ENCODE data around the gene GPER1. TPM values are rescaled to one million over a fixed set of nuclear protein-coding genes. Genes with fewer than 3 reads are reported as not detected.

The GPER1 gene
- total RNA-seq, 1 experiment from 2014 or later = 4.9 TPM

DNA sequence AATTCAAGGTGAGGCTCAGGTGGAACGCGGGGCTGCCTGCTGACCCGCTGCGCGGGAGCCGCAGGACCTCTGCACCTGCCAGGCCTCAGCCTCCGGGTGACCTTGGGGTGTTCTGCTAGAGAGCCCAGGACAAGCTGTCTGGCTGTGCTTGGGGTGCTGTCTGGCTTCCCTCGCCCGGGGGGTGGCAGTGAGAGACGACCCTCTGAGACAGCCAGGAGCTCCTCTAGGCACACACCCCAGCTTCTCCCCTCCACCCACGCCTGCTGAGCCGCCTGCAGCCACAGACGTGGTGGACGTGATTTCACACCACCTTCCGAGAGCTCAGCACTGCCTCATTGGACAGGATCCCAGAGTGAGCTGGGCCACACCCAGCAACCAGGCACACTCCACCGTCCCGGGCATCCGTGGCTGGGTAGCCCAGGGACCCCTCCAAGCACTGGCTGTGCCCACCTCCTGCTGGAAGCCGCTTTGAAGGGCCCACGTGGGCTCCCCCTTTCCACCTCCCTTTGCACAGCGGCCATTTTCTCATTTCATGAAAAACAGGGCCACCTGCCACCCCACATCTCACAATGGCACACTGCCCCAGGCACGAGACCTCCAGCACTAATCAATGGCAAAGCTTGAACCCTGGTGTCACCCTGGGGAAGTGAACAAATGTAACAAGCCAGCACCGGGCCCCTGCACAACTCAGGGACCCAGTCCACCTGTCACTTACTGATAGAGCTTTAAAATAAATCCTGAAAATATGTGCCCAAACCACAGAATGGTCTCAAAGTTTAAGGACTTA lies 37.1 kb downstream of the GPER1 start:
- intact Hi-C loops (cut with micrococcal nuclease) = no loop called here
- Histone ChIP-seq H3K4me2 (ENCODE audit: low read length) (no peak overlapping the region), H3K36me3 (ENCODE audit: low read depth, low read length) (no peaks in the 10 kb centered on the region; the same call in 1 of the 2 replicates), H2AFZ (ENCODE audit: low read length) (no peak overlapping the region), H3K9me2 (replicated peaks; ENCODE audit: low read length) (no peaks in the 10 kb centered on the region), H3K4me1 (ENCODE audit: insufficient read depth, low read length) (no peaks in the 10 kb centered on the region), H3F3A (ENCODE audit: low read length, unreplicated experiment) (no peaks in the 10 kb centered on the region), H3K27me3 (ENCODE audit: low read length) (no peaks in the 10 kb centered on the region), H3K27ac (ENCODE audit: low read length) (no peak overlapping the region), H3K79me2 (ENCODE audit: low read length) (peaks cover 21% of the 10 kb centered on the region; the same call in 1 of the 2 replicates), H3K4me3 (ENCODE audit: low read length) (no peak overlapping the region), H3K9me3 (ENCODE audit: low read length) (no peaks in the 10 kb centered on the region), H4K20me1 (ENCODE audit: low read length) (no peaks in the 10 kb centered on the region), H3K9ac (ENCODE audit: low read length) (no peak overlapping the region)
- TF ChIP-seq EZH2 (IDR thresholded peaks at IDR 0.05; ENCODE audit: low read length, unreplicated experiment) = no peak
- TF ChIP-seq EZH2phosphoT487 (IDR thresholded peaks at IDR 0.05; ENCODE audit: borderline replicate concordance, low read length) = no peak
- no peak for TF ChIP-seq CTCF (conservative IDR thresholded peaks at IDR 0.05; ENCODE audit: low read depth, low read length)
- ATAC-seq (no peak; the same call in 1 of the 2 replicates), DNase-seq (no peak)
- POLR2A ChIA-PET (ENCODE audit: unreplicated experiment) = no interaction called here
- CTCF ChIA-PET = no interaction called here
- no TSS peak for BruUV-seq (replicated peaks)

DNA sequence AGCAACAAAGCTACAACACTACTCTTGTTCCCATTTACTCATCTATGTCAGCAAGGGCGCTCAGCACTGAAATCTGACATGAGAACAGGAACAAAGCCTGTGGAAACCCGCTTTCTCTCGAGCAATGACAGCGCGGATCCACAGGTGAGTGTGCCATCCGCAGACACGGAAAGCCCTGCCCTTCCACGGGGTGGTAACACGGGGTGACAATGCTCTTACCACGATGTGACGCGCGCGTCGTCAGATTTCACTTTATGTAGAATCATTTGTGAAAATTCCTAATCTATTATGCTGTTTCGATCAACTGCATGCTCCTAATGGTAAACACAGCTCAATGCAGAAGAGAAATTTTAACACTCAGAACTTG lies 37.7 kb downstream of the GPER1 start:
- Histone ChIP-seq H3K79me2 (ENCODE audit: low read length) (peaks cover 21% of the 10 kb centered on the region; the same call in 1 of the 2 replicates), H4K20me1 (ENCODE audit: low read length) (no peaks in the 10 kb centered on the region), H3K27ac (ENCODE audit: low read length) (no peak overlapping the region), H3K9me2 (replicated peaks; ENCODE audit: low read length) (no peaks in the 10 kb centered on the region), H3K27me3 (ENCODE audit: low read length) (no peaks in the 10 kb centered on the region), H3K4me3 (ENCODE audit: low read length) (no peak overlapping the region), H2AFZ (ENCODE audit: low read length) (no peak overlapping the region), H3K9ac (ENCODE audit: low read length) (no peak overlapping the region), H3K9me3 (ENCODE audit: low read length) (no peaks in the 10 kb centered on the region), H3K4me1 (ENCODE audit: insufficient read depth, low read length) (no peaks in the 10 kb centered on the region), H3K4me2 (ENCODE audit: low read length) (no peak overlapping the region), H3F3A (ENCODE audit: low read length, unreplicated experiment) (no peaks in the 10 kb centered on the region), H3K36me3 (ENCODE audit: low read depth, low read length) (no peaks in the 10 kb centered on the region; the same call in 1 of the 2 replicates)
- no peak for ATAC-seq
- CTCF ChIA-PET = no interaction called here
- BruUV-seq (replicated peaks) = no TSS peak
- DNase-seq = no peak
- POLR2A ChIA-PET (ENCODE audit: unreplicated experiment) = no interaction called here
- TF ChIP-seq CTCF (conservative IDR thresholded peaks at IDR 0.05; ENCODE audit: low read depth, low read length) = no peak
- no peak for TF ChIP-seq EZH2phosphoT487 (IDR thresholded peaks at IDR 0.05; ENCODE audit: borderline replicate concordance, low read length)
- TF ChIP-seq EZH2 (IDR thresholded peaks at IDR 0.05; ENCODE audit: low read length, unreplicated experiment) = no peak
- intact Hi-C loops (cut with micrococcal nuclease) = no loop called here

DNA sequence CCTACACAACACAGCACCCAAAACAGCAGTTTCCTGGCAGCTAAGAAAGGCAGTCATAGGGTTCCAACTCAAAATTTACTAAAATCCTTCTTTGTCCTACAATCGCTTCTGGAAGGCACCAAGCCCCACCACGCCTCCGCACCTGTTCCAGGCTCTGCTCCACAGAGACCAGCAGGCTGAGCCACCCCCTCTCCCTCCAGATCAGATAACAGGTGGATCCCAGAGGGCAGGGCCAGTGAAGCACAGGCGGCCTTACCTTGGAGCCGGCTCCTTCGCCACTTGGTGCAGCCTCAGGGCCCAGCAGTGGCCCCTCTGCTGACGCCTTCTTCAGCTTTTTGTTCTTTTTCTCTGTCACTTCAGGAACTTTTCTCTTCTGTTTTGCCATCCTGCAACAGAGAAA lies 39.1 kb downstream of the GPER1 start:
- Histone ChIP-seq H3K4me2 (ENCODE audit: low read length) (no peak overlapping the region), H4K20me1 (ENCODE audit: low read length) (no peaks in the 10 kb centered on the region), H3K36me3 (ENCODE audit: low read depth, low read length) (no peaks in the 10 kb centered on the region; the same call in 1 of the 2 replicates), H3K79me2 (ENCODE audit: low read length) (peaks cover 22% of the 10 kb centered on the region), H3K27me3 (ENCODE audit: low read length) (no peaks in the 10 kb centered on the region), H3K4me3 (ENCODE audit: low read length) (no peak overlapping the region), H3K9me3 (ENCODE audit: low read length) (no peaks in the 10 kb centered on the region), H3K9ac (ENCODE audit: low read length) (no peak overlapping the region), H3K9me2 (replicated peaks; ENCODE audit: low read length) (no peaks in the 10 kb centered on the region), H2AFZ (ENCODE audit: low read length) (no peak overlapping the region), H3K27ac (ENCODE audit: low read length) (no peak overlapping the region), H3K4me1 (ENCODE audit: insufficient read depth, low read length) (no peaks in the 10 kb centered on the region), H3F3A (ENCODE audit: low read length, unreplicated experiment) (no peaks in the 10 kb centered on the region)
- TF ChIP-seq CTCF (conservative IDR thresholded peaks at IDR 0.05; ENCODE audit: low read depth, low read length) (no peak), EZH2 (IDR thresholded peaks at IDR 0.05; ENCODE audit: low read length, unreplicated experiment) (no peak), EZH2phosphoT487 (IDR thresholded peaks at IDR 0.05; ENCODE audit: borderline replicate concordance, low read length) (no peak)
- no TSS peak for BruUV-seq (replicated peaks)
- CTCF ChIA-PET = no interaction called here
- ATAC-seq (no peak), DNase-seq (no peak)
- POLR2A ChIA-PET (ENCODE audit: unreplicated experiment) = interaction anchor here (1.0 kb wide), 1 partner anchor 30 kb away, joined by 3 read pairs; no protein-coding TSS in a partner anchor
- intact Hi-C loops (cut with micrococcal nuclease) = no loop called here

Data from PC-3 (cell line).